ENCODE measurements around the gene PHEX.

PHEX gene

GRCh38 chrX:22015139-22015750, 16.9 kb upstream of the PHEX start:
- TF ChIP-seq CTCF (IDR thresholded peaks at IDR 0.05; ENCODE audit: low read depth, low read length) (no peak), MAX (IDR thresholded peaks at IDR 0.05; ENCODE audit: low read depth, low read length) (no peak), POLR2A (IDR thresholded peaks at IDR 0.05; ENCODE audit: extremely low read depth, insufficient read length) (no peak), MYC (IDR thresholded peaks at IDR 0.05; ENCODE audit: low read depth, low read length) (no peak)
- DNase-seq (ENCODE audit: low read depth): no peak
- H3K4me3 ChIP-seq (ENCODE audit: low read depth, low read length): no peak overlapping the region

GRCh38 chrX:22021751-22022324, 10.3 kb upstream of the PHEX start:
- DNase-seq (ENCODE audit: low read depth): no peak
- H3K4me3 ChIP-seq (ENCODE audit: low read depth, low read length): no peak overlapping the region
- TF ChIP-seq MAX (IDR thresholded peaks at IDR 0.05; ENCODE audit: low read depth, low read length) (no peak), MYC (IDR thresholded peaks at IDR 0.05; ENCODE audit: low read depth, low read length) (no peak), CTCF (IDR thresholded peaks at IDR 0.05; ENCODE audit: low read depth, low read length) (no peak), POLR2A (IDR thresholded peaks at IDR 0.05; ENCODE audit: extremely low read depth, insufficient read length) (no peak)

GRCh38 chrX:22024577-22024976, 7.5 kb upstream of the PHEX start:
- TF ChIP-seq MYC (IDR thresholded peaks at IDR 0.05; ENCODE audit: low read depth, low read length) (no peak), POLR2A (IDR thresholded peaks at IDR 0.05; ENCODE audit: extremely low read depth, insufficient read length) (no peak), MAX (IDR thresholded peaks at IDR 0.05; ENCODE audit: low read depth, low read length) (no peak), CTCF (IDR thresholded peaks at IDR 0.05; ENCODE audit: low read depth, low read length) (no peak)
- no peak overlapping the region for H3K4me3 ChIP-seq (ENCODE audit: low read depth, low read length)
- DNase-seq (ENCODE audit: low read depth): no peak

GRCh38 chrX:22025751-22026150, 6.4 kb upstream of the PHEX start:
- TF ChIP-seq MAX (IDR thresholded peaks at IDR 0.05; ENCODE audit: low read depth, low read length) (no peak), MYC (IDR thresholded peaks at IDR 0.05; ENCODE audit: low read depth, low read length) (no peak), CTCF (IDR thresholded peaks at IDR 0.05; ENCODE audit: low read depth, low read length) (no peak), POLR2A (IDR thresholded peaks at IDR 0.05; ENCODE audit: extremely low read depth, insufficient read length) (no peak)
- no peak overlapping the region for H3K4me3 ChIP-seq (ENCODE audit: low read depth, low read length)
- DNase-seq (ENCODE audit: low read depth): no peak

GRCh38 chrX:22026731-22027130, 5.4 kb upstream of the PHEX start:
- no peak for DNase-seq (ENCODE audit: low read depth)

More at GRCh38 chrX:22026731-22027130, 5.4 kb upstream of the PHEX start:
- TF ChIP-seq CTCF (IDR thresholded peaks at IDR 0.05; ENCODE audit: low read depth, low read length) (no peak), POLR2A (IDR thresholded peaks at IDR 0.05; ENCODE audit: extremely low read depth, insufficient read length) (no peak), MAX (IDR thresholded peaks at IDR 0.05; ENCODE audit: low read depth, low read length) (no peak), MYC (IDR thresholded peaks at IDR 0.05; ENCODE audit: low read depth, low read length) (no peak)
- no peak overlapping the region for H3K4me3 ChIP-seq (ENCODE audit: low read depth, low read length)

Measured in NB4 (cell line).